HepG2 (cell line): ENCODE data around the gene ITGB2. TPM values are rescaled to one million over a fixed set of nuclear protein-coding genes. Genes with fewer than 3 reads are reported as not detected.

Experiments
- ELF4 ChIP-seq: sonication (generic); formaldehyde crosslinking; IDR thresholded peaks from 2 replicates; pipeline ENCODE4 v1.5.0; 2020; ENCODE audit warnings: missing genetic modification reagents, mild to moderate bottlenecking, moderate library complexity, borderline replicate concordance
- HCFC1 ChIP-seq: fragments of 150-350 bp; IDR thresholded peaks from 2 replicates; pipeline ENCODE4 v1.6.1; 2014; ENCODE audit warnings: low read depth, low read length
- KLF16 ChIP-seq, 2 experiments: sonication (generic) in 1 of 2; formaldehyde crosslinking in 1 of 2; IDR thresholded peaks; 2 replicates each; pipeline versions ENCODE4 v1.6.1 to v1.8.0; 2016 to 2023; ENCODE audit warnings: missing genetic modification reagents in 2 of 2, missing compliant biosample characterization in 1 of 2
- NFKB2 ChIP-seq: sonication (generic); formaldehyde crosslinking; IDR thresholded peaks from 2 replicates; pipeline ENCODE4 v1.4.0; 2020; ENCODE audit warnings: missing genetic modification reagents, borderline replicate concordance
- PCBP1 ChIP-seq: fragments of 200-400 bp; formaldehyde crosslinking; IDR thresholded peaks from 2 replicates; pipeline ENCODE4 v1.6.1; 2017; ENCODE audit warnings: mild to moderate bottlenecking, low read depth, low read length, borderline replicate concordance
- SAFB2 ChIP-seq: sonication (generic); formaldehyde crosslinking; IDR thresholded peaks from 2 replicates; pipeline ENCODE4 v1.5.1; 2020; ENCODE audit warnings: missing genetic modification reagents, low read depth, mild to moderate bottlenecking, borderline replicate concordance
- SKI ChIP-seq: fragments of 450-650 bp; IDR thresholded peaks from one replicate; pipeline ENCODE4 v1.6.1; 2018; ENCODE audit warnings: mild to moderate bottlenecking; ENCODE audit not compliant: partially characterized antibody
- SMAD3 ChIP-seq: sonication (generic); formaldehyde crosslinking; IDR thresholded peaks from 2 replicates; pipeline ENCODE4 v1.4.0; 2020; ENCODE audit warnings: missing genetic modification reagents
- SP4 ChIP-seq: sonication (generic); formaldehyde crosslinking; IDR thresholded peaks from 2 replicates; pipeline ENCODE4 v1.8.1; 2023; ENCODE audit warnings: mild to moderate bottlenecking, missing genetic modification reagents
- SUZ12 ChIP-seq: fragments of 150-350 bp; IDR thresholded peaks from 2 replicates; pipeline ENCODE4 v1.6.1; 2014; ENCODE audit warnings: low read depth, low read length
- U2AF2 ChIP-seq: fragments of 200-400 bp; formaldehyde crosslinking; IDR thresholded peaks from 2 replicates; pipeline ENCODE4 v1.6.1; 2017; ENCODE audit warnings: low read depth, mild to moderate bottlenecking, low read length
- ZFX ChIP-seq: sonication (generic); formaldehyde crosslinking; IDR thresholded peaks from 2 replicates; pipeline ENCODE4 v1.4.0; 2020; ENCODE audit warnings: mild to moderate bottlenecking, low read depth, missing genetic modification reagents, moderate library complexity
- ZIK1 ChIP-seq: sonication (generic); formaldehyde crosslinking; IDR thresholded peaks from 2 replicates; pipeline ENCODE4 v1.5.0; 2020; ENCODE audit warnings: mild to moderate bottlenecking, low read depth, missing genetic modification reagents, borderline replicate concordance
- ZNF382 ChIP-seq: sonication (generic); formaldehyde crosslinking; IDR thresholded peaks from 2 replicates; pipeline ENCODE4 v1.5.0; 2020; ENCODE audit warnings: missing genetic modification reagents, mild to moderate bottlenecking, borderline replicate concordance
- ZNF431 ChIP-seq: sonication (generic); formaldehyde crosslinking; IDR thresholded peaks from 2 replicates; pipeline ENCODE4 v1.9.0; 2022; ENCODE audit warnings: missing genetic modification reagents, low read depth, mild to moderate bottlenecking, borderline replicate concordance
- ZNF44 ChIP-seq: sonication (generic); formaldehyde crosslinking; IDR thresholded peaks from 2 replicates; pipeline ENCODE4 v1.5.1; 2020; ENCODE audit warnings: mild to moderate bottlenecking, missing genetic modification reagents
- ZNF496 ChIP-seq: sonication (generic); formaldehyde crosslinking; IDR thresholded peaks from 2 replicates; pipeline ENCODE4 v1.8.1; 2023; ENCODE audit warnings: mild to moderate bottlenecking, moderate library complexity, missing genetic modification reagents; ENCODE audit not compliant: insufficient replicate concordance
- ZNF550 ChIP-seq: sonication (generic); formaldehyde crosslinking; IDR thresholded peaks from 2 replicates; pipeline ENCODE4 v1.4.0; 2020; ENCODE audit warnings: mild to moderate bottlenecking, missing genetic modification reagents, borderline replicate concordance
- ZNF564 ChIP-seq: sonication (generic); formaldehyde crosslinking; IDR thresholded peaks from 2 replicates; pipeline ENCODE4 v1.8.1; 2023; ENCODE audit warnings: mild to moderate bottlenecking, missing genetic modification reagents
- polyA plus RNA-seq, 8 experiments: library from polyadenylated mRNA; depleted of rRNA in 3 of 8; stranded (reverse) in 7 of 8; unstranded in 1 of 8; fragments of >200 nt; fragmentation: Illumina TruSeq in 4 of 8; extraction: Trizol in 4 of 8; gene quantifications; 2 replicates each; pipeline versions ENCODE4 v1.2.1 to v1.2.3, GENCODE V29; 2011 to 2016; ENCODE audit warnings: low read depth in 4 of 8, missing spikeins in 1 of 8, mixed read lengths in 1 of 8; ENCODE audit not compliant: insufficient read depth in 1 of 8
- total RNA-seq, 5 experiments: library from RNA; depleted of rRNA; stranded (reverse); fragments of >200 nt; fragmentation: Illumina TruSeq; extraction: Trizol; gene quantifications; 2 replicates each; pipeline ENCODE4 v1.2.3, GENCODE V29; 2016; ENCODE audit warnings: low read depth in 1 of 5
- TF ChIP-seq, protein P1 (sequence below): sonication (generic); formaldehyde crosslinking; conservative IDR thresholded peaks from 2 replicates; pipeline ENCODE4 v1.5.0; 2020; ENCODE audit warnings: missing genetic modification reagents
- TF ChIP-seq, protein P2 (sequence below): sonication (generic); formaldehyde crosslinking; IDR thresholded peaks from 2 replicates; pipeline ENCODE4 v1.4.0; 2020; ENCODE audit warnings: missing genetic modification reagents
- TF ChIP-seq, protein P3 (sequence below): sonication (generic); formaldehyde crosslinking; IDR thresholded peaks from 2 replicates; pipeline ENCODE4 v1.4.0; 2020; ENCODE audit warnings: missing genetic modification reagents, borderline replicate concordance
- TF ChIP-seq, protein P4 (sequence below): sonication (generic); formaldehyde crosslinking; IDR thresholded peaks from 2 replicates; pipeline ENCODE4 v1.8.0; 2022; ENCODE audit warnings: mild to moderate bottlenecking, missing genetic modification reagents, moderate library complexity

Gene ITGB2
- total and polyA plus RNA-seq, 2 of the 13 experiments (the other 11 are each of a cell fraction or from before 2014, with no cell fraction given), result 4.2 to 18.0 TPM

DNA sequence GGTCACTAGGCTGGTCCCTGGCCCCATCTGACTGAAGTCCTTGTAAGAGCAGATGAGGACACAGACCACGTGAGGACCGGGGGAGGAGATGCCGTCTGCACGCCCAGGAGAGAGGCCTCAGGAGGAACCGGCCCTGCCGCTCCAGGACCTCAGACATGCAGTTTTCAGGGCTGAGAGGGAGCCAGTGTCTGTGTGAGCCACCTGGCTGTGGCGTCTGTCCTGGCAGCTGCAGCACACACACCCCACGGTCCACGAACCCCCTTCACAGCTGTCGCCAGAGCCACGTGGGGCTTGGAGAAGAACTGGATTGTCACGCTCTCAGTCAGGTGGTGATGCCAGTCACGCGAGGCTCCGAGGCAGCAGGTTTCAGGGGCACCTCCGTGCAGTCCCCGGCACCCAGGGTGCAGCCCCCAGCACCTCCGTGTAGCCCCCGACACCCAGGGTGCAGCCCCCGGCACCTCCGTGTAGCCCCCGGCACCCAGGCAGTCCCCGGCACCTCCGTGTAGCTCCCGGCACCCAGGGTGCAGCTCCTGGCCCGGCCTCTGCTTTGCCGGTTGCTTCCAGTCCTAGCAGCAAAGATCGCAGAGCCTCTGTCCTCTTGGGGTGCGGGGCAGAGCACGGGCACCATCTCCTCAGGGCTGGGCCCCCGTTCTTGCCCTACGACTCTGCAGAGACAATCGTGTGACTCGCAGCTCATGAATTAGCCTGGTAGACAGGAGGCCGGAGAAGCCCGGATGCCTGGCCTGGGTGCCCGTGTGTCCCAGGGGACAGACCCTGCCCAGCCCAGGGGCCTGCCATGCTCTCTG, 83.8 kb downstream of the ITGB2 start (continued):
- TF ChIP-seq ZNF431, result no peak
- no peak for TF ChIP-seq HCFC1
- TF ChIP-seq ZNF496 (CRISPR knock-in tag), result no peak
- TF ChIP-seq SUZ12, result no peak
- TF ChIP-seq SKI, result peak; percentile 24
- TF ChIP-seq, protein P1, sequence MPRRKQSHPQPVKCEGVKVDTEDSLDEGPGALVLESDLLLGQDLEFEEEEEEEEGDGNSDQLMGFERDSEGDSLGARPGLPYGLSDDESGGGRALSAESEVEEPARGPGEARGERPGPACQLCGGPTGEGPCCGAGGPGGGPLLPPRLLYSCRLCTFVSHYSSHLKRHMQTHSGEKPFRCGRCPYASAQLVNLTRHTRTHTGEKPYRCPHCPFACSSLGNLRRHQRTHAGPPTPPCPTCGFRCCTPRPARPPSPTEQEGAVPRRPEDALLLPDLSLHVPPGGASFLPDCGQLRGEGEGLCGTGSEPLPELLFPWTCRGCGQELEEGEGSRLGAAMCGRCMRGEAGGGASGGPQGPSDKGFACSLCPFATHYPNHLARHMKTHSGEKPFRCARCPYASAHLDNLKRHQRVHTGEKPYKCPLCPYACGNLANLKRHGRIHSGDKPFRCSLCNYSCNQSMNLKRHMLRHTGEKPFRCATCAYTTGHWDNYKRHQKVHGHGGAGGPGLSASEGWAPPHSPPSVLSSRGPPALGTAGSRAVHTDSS (CRISPR knock-in tag), result no peak
- TF ChIP-seq ELF4, result no peak
- no peak for TF ChIP-seq SP4 (CRISPR knock-in tag)
- TF ChIP-seq ZNF382 (CRISPR knock-in tag), result no peak
- no peak for TF ChIP-seq NFKB2 (CRISPR knock-in tag)
- TF ChIP-seq, protein P2, sequence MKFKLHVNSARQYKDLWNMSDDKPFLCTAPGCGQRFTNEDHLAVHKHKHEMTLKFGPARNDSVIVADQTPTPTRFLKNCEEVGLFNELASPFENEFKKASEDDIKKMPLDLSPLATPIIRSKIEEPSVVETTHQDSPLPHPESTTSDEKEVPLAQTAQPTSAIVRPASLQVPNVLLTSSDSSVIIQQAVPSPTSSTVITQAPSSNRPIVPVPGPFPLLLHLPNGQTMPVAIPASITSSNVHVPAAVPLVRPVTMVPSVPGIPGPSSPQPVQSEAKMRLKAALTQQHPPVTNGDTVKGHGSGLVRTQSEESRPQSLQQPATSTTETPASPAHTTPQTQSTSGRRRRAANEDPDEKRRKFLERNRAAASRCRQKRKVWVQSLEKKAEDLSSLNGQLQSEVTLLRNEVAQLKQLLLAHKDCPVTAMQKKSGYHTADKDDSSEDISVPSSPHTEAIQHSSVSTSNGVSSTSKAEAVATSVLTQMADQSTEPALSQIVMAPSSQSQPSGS (CRISPR knock-in tag), result no peak
- TF ChIP-seq ZNF44 (CRISPR knock-in tag), result no peak
- TF ChIP-seq U2AF2, result no peak
- TF ChIP-seq ZNF550 (CRISPR knock-in tag), result no peak
- TF ChIP-seq SAFB2 (CRISPR knock-in tag), result no peak
- 0 out of 2 replicates have a peak, but pooled peaks have one; percentile 43 for TF ChIP-seq ZIK1 (CRISPR knock-in tag)
- TF ChIP-seq ZFX (CRISPR knock-in tag), result peak; percentile 27; the same call in 1 of the 2 replicates
- TF ChIP-seq KLF16 (CRISPR knock-in tag; IDR thresholded peaks at IDR 0.05), result no peak
- no peak for TF ChIP-seq ZNF564
- TF ChIP-seq, protein P3, sequence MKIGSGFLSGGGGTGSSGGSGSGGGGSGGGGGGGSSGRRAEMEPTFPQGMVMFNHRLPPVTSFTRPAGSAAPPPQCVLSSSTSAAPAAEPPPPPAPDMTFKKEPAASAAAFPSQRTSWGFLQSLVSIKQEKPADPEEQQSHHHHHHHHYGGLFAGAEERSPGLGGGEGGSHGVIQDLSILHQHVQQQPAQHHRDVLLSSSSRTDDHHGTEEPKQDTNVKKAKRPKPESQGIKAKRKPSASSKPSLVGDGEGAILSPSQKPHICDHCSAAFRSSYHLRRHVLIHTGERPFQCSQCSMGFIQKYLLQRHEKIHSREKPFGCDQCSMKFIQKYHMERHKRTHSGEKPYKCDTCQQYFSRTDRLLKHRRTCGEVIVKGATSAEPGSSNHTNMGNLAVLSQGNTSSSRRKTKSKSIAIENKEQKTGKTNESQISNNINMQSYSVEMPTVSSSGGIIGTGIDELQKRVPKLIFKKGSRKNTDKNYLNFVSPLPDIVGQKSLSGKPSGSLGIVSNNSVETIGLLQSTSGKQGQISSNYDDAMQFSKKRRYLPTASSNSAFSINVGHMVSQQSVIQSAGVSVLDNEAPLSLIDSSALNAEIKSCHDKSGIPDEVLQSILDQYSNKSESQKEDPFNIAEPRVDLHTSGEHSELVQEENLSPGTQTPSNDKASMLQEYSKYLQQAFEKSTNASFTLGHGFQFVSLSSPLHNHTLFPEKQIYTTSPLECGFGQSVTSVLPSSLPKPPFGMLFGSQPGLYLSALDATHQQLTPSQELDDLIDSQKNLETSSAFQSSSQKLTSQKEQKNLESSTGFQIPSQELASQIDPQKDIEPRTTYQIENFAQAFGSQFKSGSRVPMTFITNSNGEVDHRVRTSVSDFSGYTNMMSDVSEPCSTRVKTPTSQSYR (CRISPR knock-in tag), result peak; percentile 29; the same call in 1 of the 2 replicates
- TF ChIP-seq, protein P4, sequence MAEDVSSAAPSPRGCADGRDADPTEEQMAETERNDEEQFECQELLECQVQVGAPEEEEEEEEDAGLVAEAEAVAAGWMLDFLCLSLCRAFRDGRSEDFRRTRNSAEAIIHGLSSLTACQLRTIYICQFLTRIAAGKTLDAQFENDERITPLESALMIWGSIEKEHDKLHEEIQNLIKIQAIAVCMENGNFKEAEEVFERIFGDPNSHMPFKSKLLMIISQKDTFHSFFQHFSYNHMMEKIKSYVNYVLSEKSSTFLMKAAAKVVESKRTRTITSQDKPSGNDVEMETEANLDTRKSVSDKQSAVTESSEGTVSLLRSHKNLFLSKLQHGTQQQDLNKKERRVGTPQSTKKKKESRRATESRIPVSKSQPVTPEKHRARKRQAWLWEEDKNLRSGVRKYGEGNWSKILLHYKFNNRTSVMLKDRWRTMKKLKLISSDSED (CRISPR knock-in tag), result no peak
- TF ChIP-seq PCBP1, result no peak
- no peak for TF ChIP-seq SMAD3
